Breast epithelium (tissue), 3 donors: Measurements from ENCODE around the gene LAMTOR3.

Source experiments
- POLR2A ChIP-seq: fragments of 450-650 bp; IDR thresholded peaks from one replicate; pipeline ENCODE4 v1.6.1; 2016; ENCODE audit warnings: antibody characterized with exemption, mild to moderate bottlenecking, moderate library complexity
- POLR2AphosphoS5 ChIP-seq, 3 donors: sonication (generic); formaldehyde crosslinking; IDR thresholded peaks; one replicate each; pipeline ENCODE4 v1.6.1; 2017; ENCODE audit warnings: antibody characterized with exemption in 3 of 3
- TF ChIP-seq, protein P1 (sequence below), 3 donors: fragments of 450-650 bp; IDR thresholded peaks; one replicate each; pipeline ENCODE4 v1.5.1; 2016 to 2017; ENCODE audit warnings: antibody characterized with exemption in 3 of 3, mild to moderate bottlenecking in 3 of 3, moderate library complexity in 3 of 3

DNA sequence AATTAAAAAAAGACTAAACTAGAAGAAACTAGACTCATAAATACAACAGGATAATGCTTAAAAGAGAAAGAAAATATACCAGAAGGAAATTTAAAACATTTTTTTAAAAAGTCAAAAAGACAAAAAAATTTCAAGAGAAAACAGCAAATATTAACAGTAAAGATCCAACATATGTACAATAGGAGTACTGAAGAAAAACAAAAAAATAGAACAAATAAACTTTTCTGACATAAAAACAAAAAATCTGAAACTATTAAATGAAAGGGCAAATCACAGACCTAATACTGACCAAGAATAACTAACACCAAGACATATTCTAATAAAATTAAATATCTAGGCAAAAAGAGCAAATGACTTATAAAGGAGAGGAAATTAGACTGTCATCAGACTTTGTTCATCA is 40.7 kb upstream of the LAMTOR3 start:
- TF ChIP-seq, protein P1, sequence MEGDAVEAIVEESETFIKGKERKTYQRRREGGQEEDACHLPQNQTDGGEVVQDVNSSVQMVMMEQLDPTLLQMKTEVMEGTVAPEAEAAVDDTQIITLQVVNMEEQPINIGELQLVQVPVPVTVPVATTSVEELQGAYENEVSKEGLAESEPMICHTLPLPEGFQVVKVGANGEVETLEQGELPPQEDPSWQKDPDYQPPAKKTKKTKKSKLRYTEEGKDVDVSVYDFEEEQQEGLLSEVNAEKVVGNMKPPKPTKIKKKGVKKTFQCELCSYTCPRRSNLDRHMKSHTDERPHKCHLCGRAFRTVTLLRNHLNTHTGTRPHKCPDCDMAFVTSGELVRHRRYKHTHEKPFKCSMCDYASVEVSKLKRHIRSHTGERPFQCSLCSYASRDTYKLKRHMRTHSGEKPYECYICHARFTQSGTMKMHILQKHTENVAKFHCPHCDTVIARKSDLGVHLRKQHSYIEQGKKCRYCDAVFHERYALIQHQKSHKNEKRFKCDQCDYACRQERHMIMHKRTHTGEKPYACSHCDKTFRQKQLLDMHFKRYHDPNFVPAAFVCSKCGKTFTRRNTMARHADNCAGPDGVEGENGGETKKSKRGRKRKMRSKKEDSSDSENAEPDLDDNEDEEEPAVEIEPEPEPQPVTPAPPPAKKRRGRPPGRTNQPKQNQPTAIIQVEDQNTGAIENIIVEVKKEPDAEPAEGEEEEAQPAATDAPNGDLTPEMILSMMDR (IDR thresholded peaks at IDR 0.05): no peak
- TF ChIP-seq POLR2AphosphoS5 (IDR thresholded peaks at IDR 0.05) (no peak), POLR2A (no peak)
